ENCODE results near the gene ENTREP1.

Gene ENTREP1

GRCh38 chr9:69428017-69428785, 103.2 kb downstream of the ENTREP1 start:
- no peak overlapping the region for H4K91ac ChIP-seq (ENCODE audit: low read depth, low read length, poor library complexity)
- H3K9ac ChIP-seq (ENCODE audit: low read depth, low read length, poor library complexity): no peak overlapping the region
- H3K27ac ChIP-seq (replicated peaks; ENCODE audit: low read length): no peak overlapping the region
- H2BK12ac ChIP-seq (ENCODE audit: low read length): no peak overlapping the region
- H2BK15ac ChIP-seq (ENCODE audit: low read length): no peak overlapping the region
- H3K4me3 ChIP-seq (ENCODE audit: low read length in 2 of 2): no peak overlapping the region
- no peak overlapping the region for H3K4ac ChIP-seq (ENCODE audit: low read length)
- no peak for DNase-seq (ENCODE audit: low spot score)
- H3K23ac ChIP-seq (ENCODE audit: low read depth, low read length, poor library complexity): no peak overlapping the region
- peak overlapping the region; percentile 18 for H2BK5ac ChIP-seq (ENCODE audit: low read length)
- H3K18ac ChIP-seq (ENCODE audit: low read length): peak overlapping the region; percentile 69
- WGBS, 2 donors (ENCODE audit: extremely low coverage in 2 of 2, insufficient read length in 2 of 2, insufficient replicate concordance in 1 of 2): no CpG with 5 or more reads among the region's 15 CpGs
- no peak overlapping the region for H2BK120ac ChIP-seq (ENCODE audit: low read depth, low read length)
- H3K14ac ChIP-seq (ENCODE audit: low read length): peak overlapping the region; percentile 72
- peaks cover 0 to 15% of the 10 kb centered on the region in 2 donors for H3K4me1 ChIP-seq (ENCODE audit: control insufficient read depth in 2 of 2, insufficient read depth in 1 of 2, low read depth in 1 of 2, low read length in 2 of 2)
- peaks cover 4 to 7% of the 10 kb centered on the region in 2 donors for H3K9me3 ChIP-seq (replicated peaks in 1 of 2; ENCODE audit: control insufficient read depth in 2 of 2, insufficient read depth in 1 of 2, low read depth in 1 of 2, low read length in 2 of 2)
- no peak overlapping the region for H4K8ac ChIP-seq (ENCODE audit: low read depth, low read length)
- H2AFZ ChIP-seq (ENCODE audit: low read length): no peak overlapping the region
- peak overlapping the region; percentile 82 for H2AK5ac ChIP-seq (ENCODE audit: low read depth, low read length)
- H3K27me3 ChIP-seq (ENCODE audit: control insufficient read depth in 3 of 3, insufficient read depth in 3 of 3, low read depth in 1 of 3, low read length in 3 of 3): peaks cover 0 to 2% (median 0%) of the 10 kb centered on the region in 3 experiments
- H3K79me1 ChIP-seq (ENCODE audit: low read depth, low read length): no peaks in the 10 kb centered on the region
- no peak overlapping the region for H3K4me2 ChIP-seq (ENCODE audit: insufficient read depth, low read length, poor library complexity, severe bottlenecking)
- H3K36me3 ChIP-seq (replicated peaks in 1 of 2; ENCODE audit: control insufficient read depth in 2 of 2, insufficient read depth in 2 of 2, low read length in 2 of 2): no peaks in the 10 kb centered on the region

DNA sequence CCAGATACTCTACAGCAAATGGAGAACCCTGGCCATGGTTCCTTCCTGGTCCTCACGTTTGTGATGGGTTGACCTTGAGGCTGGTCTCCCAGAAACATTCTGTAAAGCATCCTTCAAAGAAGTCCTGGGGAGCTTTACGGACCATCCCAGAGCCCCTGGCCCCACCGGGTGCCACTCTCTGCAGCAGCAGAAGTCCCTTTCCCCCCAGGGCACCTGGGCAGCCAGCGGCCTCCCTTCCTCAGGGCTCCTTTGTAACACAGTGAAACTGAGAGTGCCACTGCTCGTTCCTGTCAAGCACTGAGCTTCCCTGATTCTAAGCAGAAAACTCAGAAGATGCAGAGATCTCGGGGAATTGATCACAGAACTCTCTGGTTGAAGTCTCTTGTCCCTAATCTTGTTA, 104.3 kb downstream of the ENTREP1 start:
- Histone ChIP-seq H3K14ac (ENCODE audit: low read length) (no peak overlapping the region), H3K27me3 (ENCODE audit: control insufficient read depth in 3 of 3, insufficient read depth in 3 of 3, low read depth in 1 of 3, low read length in 3 of 3) (peaks cover 0 to 2% (median 0%) of the 10 kb centered on the region in 3 experiments), H3K79me1 (ENCODE audit: low read depth, low read length) (no peaks in the 10 kb centered on the region), H3K36me3 (replicated peaks in 1 of 2; ENCODE audit: control insufficient read depth in 2 of 2, insufficient read depth in 2 of 2, low read length in 2 of 2) (no peaks in the 10 kb centered on the region), H3K4me2 (ENCODE audit: insufficient read depth, low read length, poor library complexity, severe bottlenecking) (no peak overlapping the region), H3K9ac (ENCODE audit: low read depth, low read length, poor library complexity) (no peak overlapping the region), H3K18ac (ENCODE audit: low read length) (peak overlapping the region; percentile 46), H2BK120ac (ENCODE audit: low read depth, low read length) (no peak overlapping the region), H3K9me3 (replicated peaks in 1 of 2; ENCODE audit: control insufficient read depth in 2 of 2, insufficient read depth in 1 of 2, low read depth in 1 of 2, low read length in 2 of 2) (peaks cover 4 to 7% of the 10 kb centered on the region in 2 donors), H2BK5ac (ENCODE audit: low read length) (no peak overlapping the region), H4K8ac (ENCODE audit: low read depth, low read length) (no peak overlapping the region), H3K27ac (replicated peaks; ENCODE audit: low read length) (no peak overlapping the region), H3K4me3 (ENCODE audit: low read length in 2 of 2) (no peak overlapping the region), H2BK15ac (ENCODE audit: low read length) (no peak overlapping the region), H3K23ac (ENCODE audit: low read depth, low read length, poor library complexity) (no peak overlapping the region), H3K4ac (ENCODE audit: low read length) (no peak overlapping the region), H3K4me1 (ENCODE audit: control insufficient read depth in 2 of 2, insufficient read depth in 1 of 2, low read depth in 1 of 2, low read length in 2 of 2) (peaks cover 0 to 15% of the 10 kb centered on the region in 2 donors), H4K91ac (ENCODE audit: low read depth, low read length, poor library complexity) (no peak overlapping the region), H2AK5ac (ENCODE audit: low read depth, low read length) (no peak overlapping the region), H2AFZ (ENCODE audit: low read length) (no peak overlapping the region), H2BK12ac (ENCODE audit: low read length) (no peak overlapping the region)
- DNase-seq (ENCODE audit: low spot score): no peak
- WGBS, 2 donors (ENCODE audit: extremely low coverage in 2 of 2, insufficient read length in 2 of 2, insufficient replicate concordance in 1 of 2): no CpG with 5 or more reads among the region's 6 CpGs

- no CpG with 5 or more reads among the region's 4 CpGs for WGBS, 2 donors (ENCODE audit: extremely low coverage in 2 of 2, insufficient read length in 2 of 2, insufficient replicate concordance in 1 of 2)
- Histone ChIP-seq H3K14ac (ENCODE audit: low read length) (no peak overlapping the region), H3K4ac (ENCODE audit: low read length) (no peak overlapping the region), H3K4me1 (ENCODE audit: control insufficient read depth in 2 of 2, insufficient read depth in 1 of 2, low read depth in 1 of 2, low read length in 2 of 2) (peaks cover 0 to 10% of the 10 kb centered on the region in 2 donors), H2BK15ac (ENCODE audit: low read length) (no peak overlapping the region), H2BK12ac (ENCODE audit: low read length) (no peak overlapping the region), H3K23ac (ENCODE audit: low read depth, low read length, poor library complexity) (no peak overlapping the region), H3K9me3 (replicated peaks in 1 of 2; ENCODE audit: control insufficient read depth in 2 of 2, insufficient read depth in 1 of 2, low read depth in 1 of 2, low read length in 2 of 2) (peaks cover 2 to 4% of the 10 kb centered on the region in 2 donors), H2AK5ac (ENCODE audit: low read depth, low read length) (no peak overlapping the region), H2BK120ac (ENCODE audit: low read depth, low read length) (no peak overlapping the region), H3K27ac (replicated peaks; ENCODE audit: low read length) (no peak overlapping the region), H3K4me3 (ENCODE audit: low read length in 2 of 2) (no peak overlapping the region), H2AFZ (ENCODE audit: low read length) (no peak overlapping the region), H3K9ac (ENCODE audit: low read depth, low read length, poor library complexity) (no peak overlapping the region), H3K79me1 (ENCODE audit: low read depth, low read length) (no peaks in the 10 kb centered on the region), H3K18ac (ENCODE audit: low read length) (no peak overlapping the region), H2BK5ac (ENCODE audit: low read length) (no peak overlapping the region), H3K27me3 (ENCODE audit: control insufficient read depth in 3 of 3, insufficient read depth in 3 of 3, low read depth in 1 of 3, low read length in 3 of 3) (peaks cover 0 to 2% (median 0%) of the 10 kb centered on the region in 3 experiments), H3K36me3 (replicated peaks in 1 of 2; ENCODE audit: control insufficient read depth in 2 of 2, insufficient read depth in 2 of 2, low read length in 2 of 2) (no peaks in the 10 kb centered on the region), H4K91ac (ENCODE audit: low read depth, low read length, poor library complexity) (peak overlapping the region; percentile 38), H3K4me2 (ENCODE audit: insufficient read depth, low read length, poor library complexity, severe bottlenecking) (no peak overlapping the region), H4K8ac (ENCODE audit: low read depth, low read length) (no peak overlapping the region)
- DNase-seq (ENCODE audit: low spot score): no peak
Measured at GRCh38 chr9:69430206-69430605, 105.2 kb downstream of the ENTREP1 start.

DNA sequence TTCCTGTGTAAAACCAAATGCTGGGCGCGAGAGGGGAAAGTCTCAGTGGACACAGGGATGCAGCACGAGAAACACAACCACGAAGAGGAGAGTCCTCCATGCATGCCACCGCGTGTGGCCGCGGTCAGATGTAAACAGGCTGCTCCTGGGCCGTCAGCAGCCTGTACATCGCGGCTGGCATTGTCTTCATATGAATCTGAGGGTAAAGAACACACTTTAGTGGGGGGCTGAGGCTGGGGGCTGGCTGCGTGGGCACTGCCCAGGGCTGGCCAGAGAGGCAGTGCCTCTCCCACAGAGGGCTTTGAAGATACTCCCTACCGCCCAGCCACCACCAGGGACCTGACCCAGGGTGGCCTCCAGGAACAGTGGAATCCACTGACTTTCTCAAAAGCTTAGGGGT, 106.2 kb downstream of the ENTREP1 start:
- Histone ChIP-seq H3K27me3 (ENCODE audit: control insufficient read depth in 3 of 3, insufficient read depth in 3 of 3, low read depth in 1 of 3, low read length in 3 of 3) (peaks cover 0 to 2% (median 0%) of the 10 kb centered on the region in 3 experiments), H2BK5ac (ENCODE audit: low read length) (no peak overlapping the region), H4K8ac (ENCODE audit: low read depth, low read length) (no peak overlapping the region), H4K91ac (ENCODE audit: low read depth, low read length, poor library complexity) (no peak overlapping the region), H2BK15ac (ENCODE audit: low read length) (no peak overlapping the region), H3K4me2 (ENCODE audit: insufficient read depth, low read length, poor library complexity, severe bottlenecking) (no peak overlapping the region), H2BK120ac (ENCODE audit: low read depth, low read length) (no peak overlapping the region), H2AK5ac (ENCODE audit: low read depth, low read length) (no peak overlapping the region), H3K4me3 (ENCODE audit: low read length in 2 of 2) (no peak overlapping the region), H3K27ac (replicated peaks; ENCODE audit: low read length) (no peak overlapping the region), H3K14ac (ENCODE audit: low read length) (no peak overlapping the region), H2BK12ac (ENCODE audit: low read length) (no peak overlapping the region), H3K4ac (ENCODE audit: low read length) (no peak overlapping the region), H3K23ac (ENCODE audit: low read depth, low read length, poor library complexity) (no peak overlapping the region), H2AFZ (ENCODE audit: low read length) (no peak overlapping the region), H3K4me1 (ENCODE audit: control insufficient read depth in 2 of 2, insufficient read depth in 1 of 2, low read depth in 1 of 2, low read length in 2 of 2) (peaks cover 0 to 10% of the 10 kb centered on the region in 2 donors), H3K9ac (ENCODE audit: low read depth, low read length, poor library complexity) (no peak overlapping the region), H3K36me3 (replicated peaks in 1 of 2; ENCODE audit: control insufficient read depth in 2 of 2, insufficient read depth in 2 of 2, low read length in 2 of 2) (no peaks in the 10 kb centered on the region), H3K18ac (ENCODE audit: low read length) (peak overlapping the region; percentile 76), H3K9me3 (replicated peaks in 1 of 2; ENCODE audit: control insufficient read depth in 2 of 2, insufficient read depth in 1 of 2, low read depth in 1 of 2, low read length in 2 of 2) (peaks cover 0 to 4% of the 10 kb centered on the region in 2 donors), H3K79me1 (ENCODE audit: low read depth, low read length) (no peaks in the 10 kb centered on the region)
- no CpG with 5 or more reads among the region's 13 CpGs for WGBS, 2 donors (ENCODE audit: extremely low coverage in 2 of 2, insufficient read length in 2 of 2, insufficient replicate concordance in 1 of 2)
- no peak for DNase-seq (ENCODE audit: low spot score)
